ENCODE results near the gene CCDC142. TPM values are rescaled to one million over a fixed set of nuclear protein-coding genes. Genes with fewer than 3 reads are reported as not detected.
A peak's percentile ranks its signal among the peaks of the same experiment; 100 is the strongest.

CCDC142 gene
- total and polyA plus RNA-seq, 9 of the 15 experiments (the other 6 are each of a cell fraction or from before 2014, with no cell fraction given): 0.55 to 11.7 (median 7.2) TPM

- TF ChIP-seq ZNF77 (CRISPR knock-in tag; IDR thresholded peaks at IDR 0.05) (no peak), ZNF133 (CRISPR knock-in tag; IDR thresholded peaks at IDR 0.05) (no peak), BRCA1 (IDR thresholded peaks at IDR 0.05) (no peak), BRCA1 (CRISPR knock-in tag; IDR thresholded peaks at IDR 0.05) (no peak), USF1 (CRISPR knock-in tag; IDR thresholded peaks at IDR 0.05) (no peak), CAMTA2 (CRISPR knock-in tag; conservative IDR thresholded peaks at IDR 0.05) (no peak), MGA (IDR thresholded peaks at IDR 0.05) (peak; percentile 81), E2F4 (CRISPR knock-in tag; IDR thresholded peaks at IDR 0.05; ENCODE audit: low read depth) (no peak), GATAD2A (IDR thresholded peaks at IDR 0.05) (no peak), HNRNPL (IDR thresholded peaks at IDR 0.05; ENCODE audit: low read depth, low read length) (no peak), SRSF7 (optimal IDR thresholded peaks at IDR 0.05; ENCODE audit: low read depth, low read length) (no peak), THRAP3 (IDR thresholded peaks at IDR 0.05; ENCODE audit: borderline replicate concordance) (no peak), DMBX1 (CRISPR knock-in tag; IDR thresholded peaks at IDR 0.05; ENCODE audit: borderline replicate concordance) (no peak), ZNF24 (IDR thresholded peaks at IDR 0.05) (no peak), NR3C1 (CRISPR knock-in tag; IDR thresholded peaks at IDR 0.05) (no peak), ZNF12 (CRISPR knock-in tag; IDR thresholded peaks at IDR 0.05) (no peak), POLR2AphosphoS2 (IDR thresholded peaks at IDR 0.05; ENCODE audit: low read length) (no peak)
Observed at GRCh38 chr2:74440378-74441169, 42.2 kb downstream of the CCDC142 start (continued).

Measured in K562 (cell line).